ENCODE measurements around the gene ICAM1. TPM values are rescaled to one million over a fixed set of nuclear protein-coding genes. Genes with fewer than 3 reads are reported as not detected.

Gene ICAM1
- total and polyA plus RNA-seq, 2 of the 8 experiments (the other 6 are each of a cell fraction or from before 2014, with no cell fraction given) = 4.0 to 9.4 TPM

DNA sequence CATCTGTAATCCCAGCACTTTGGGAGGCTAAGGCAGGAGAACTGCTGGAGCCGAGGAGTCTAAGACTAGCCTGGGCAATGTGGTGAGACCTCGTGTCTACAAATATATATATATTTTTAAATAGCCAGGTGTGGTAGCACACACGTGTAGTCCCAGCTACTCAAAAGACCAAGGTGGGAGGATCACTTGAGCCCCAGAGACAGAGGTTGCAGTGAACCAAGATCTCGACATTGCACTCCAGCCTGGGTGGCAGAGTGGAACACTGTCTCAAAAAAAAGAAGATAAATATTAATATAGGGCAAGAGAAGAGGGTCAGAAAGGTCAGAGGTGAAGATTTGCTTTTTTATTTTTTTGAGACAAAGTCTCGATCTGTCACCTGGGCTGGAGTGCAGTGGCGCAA is 24.4 kb upstream of the ICAM1 start (continued):
- TF ChIP-seq, protein P1, sequence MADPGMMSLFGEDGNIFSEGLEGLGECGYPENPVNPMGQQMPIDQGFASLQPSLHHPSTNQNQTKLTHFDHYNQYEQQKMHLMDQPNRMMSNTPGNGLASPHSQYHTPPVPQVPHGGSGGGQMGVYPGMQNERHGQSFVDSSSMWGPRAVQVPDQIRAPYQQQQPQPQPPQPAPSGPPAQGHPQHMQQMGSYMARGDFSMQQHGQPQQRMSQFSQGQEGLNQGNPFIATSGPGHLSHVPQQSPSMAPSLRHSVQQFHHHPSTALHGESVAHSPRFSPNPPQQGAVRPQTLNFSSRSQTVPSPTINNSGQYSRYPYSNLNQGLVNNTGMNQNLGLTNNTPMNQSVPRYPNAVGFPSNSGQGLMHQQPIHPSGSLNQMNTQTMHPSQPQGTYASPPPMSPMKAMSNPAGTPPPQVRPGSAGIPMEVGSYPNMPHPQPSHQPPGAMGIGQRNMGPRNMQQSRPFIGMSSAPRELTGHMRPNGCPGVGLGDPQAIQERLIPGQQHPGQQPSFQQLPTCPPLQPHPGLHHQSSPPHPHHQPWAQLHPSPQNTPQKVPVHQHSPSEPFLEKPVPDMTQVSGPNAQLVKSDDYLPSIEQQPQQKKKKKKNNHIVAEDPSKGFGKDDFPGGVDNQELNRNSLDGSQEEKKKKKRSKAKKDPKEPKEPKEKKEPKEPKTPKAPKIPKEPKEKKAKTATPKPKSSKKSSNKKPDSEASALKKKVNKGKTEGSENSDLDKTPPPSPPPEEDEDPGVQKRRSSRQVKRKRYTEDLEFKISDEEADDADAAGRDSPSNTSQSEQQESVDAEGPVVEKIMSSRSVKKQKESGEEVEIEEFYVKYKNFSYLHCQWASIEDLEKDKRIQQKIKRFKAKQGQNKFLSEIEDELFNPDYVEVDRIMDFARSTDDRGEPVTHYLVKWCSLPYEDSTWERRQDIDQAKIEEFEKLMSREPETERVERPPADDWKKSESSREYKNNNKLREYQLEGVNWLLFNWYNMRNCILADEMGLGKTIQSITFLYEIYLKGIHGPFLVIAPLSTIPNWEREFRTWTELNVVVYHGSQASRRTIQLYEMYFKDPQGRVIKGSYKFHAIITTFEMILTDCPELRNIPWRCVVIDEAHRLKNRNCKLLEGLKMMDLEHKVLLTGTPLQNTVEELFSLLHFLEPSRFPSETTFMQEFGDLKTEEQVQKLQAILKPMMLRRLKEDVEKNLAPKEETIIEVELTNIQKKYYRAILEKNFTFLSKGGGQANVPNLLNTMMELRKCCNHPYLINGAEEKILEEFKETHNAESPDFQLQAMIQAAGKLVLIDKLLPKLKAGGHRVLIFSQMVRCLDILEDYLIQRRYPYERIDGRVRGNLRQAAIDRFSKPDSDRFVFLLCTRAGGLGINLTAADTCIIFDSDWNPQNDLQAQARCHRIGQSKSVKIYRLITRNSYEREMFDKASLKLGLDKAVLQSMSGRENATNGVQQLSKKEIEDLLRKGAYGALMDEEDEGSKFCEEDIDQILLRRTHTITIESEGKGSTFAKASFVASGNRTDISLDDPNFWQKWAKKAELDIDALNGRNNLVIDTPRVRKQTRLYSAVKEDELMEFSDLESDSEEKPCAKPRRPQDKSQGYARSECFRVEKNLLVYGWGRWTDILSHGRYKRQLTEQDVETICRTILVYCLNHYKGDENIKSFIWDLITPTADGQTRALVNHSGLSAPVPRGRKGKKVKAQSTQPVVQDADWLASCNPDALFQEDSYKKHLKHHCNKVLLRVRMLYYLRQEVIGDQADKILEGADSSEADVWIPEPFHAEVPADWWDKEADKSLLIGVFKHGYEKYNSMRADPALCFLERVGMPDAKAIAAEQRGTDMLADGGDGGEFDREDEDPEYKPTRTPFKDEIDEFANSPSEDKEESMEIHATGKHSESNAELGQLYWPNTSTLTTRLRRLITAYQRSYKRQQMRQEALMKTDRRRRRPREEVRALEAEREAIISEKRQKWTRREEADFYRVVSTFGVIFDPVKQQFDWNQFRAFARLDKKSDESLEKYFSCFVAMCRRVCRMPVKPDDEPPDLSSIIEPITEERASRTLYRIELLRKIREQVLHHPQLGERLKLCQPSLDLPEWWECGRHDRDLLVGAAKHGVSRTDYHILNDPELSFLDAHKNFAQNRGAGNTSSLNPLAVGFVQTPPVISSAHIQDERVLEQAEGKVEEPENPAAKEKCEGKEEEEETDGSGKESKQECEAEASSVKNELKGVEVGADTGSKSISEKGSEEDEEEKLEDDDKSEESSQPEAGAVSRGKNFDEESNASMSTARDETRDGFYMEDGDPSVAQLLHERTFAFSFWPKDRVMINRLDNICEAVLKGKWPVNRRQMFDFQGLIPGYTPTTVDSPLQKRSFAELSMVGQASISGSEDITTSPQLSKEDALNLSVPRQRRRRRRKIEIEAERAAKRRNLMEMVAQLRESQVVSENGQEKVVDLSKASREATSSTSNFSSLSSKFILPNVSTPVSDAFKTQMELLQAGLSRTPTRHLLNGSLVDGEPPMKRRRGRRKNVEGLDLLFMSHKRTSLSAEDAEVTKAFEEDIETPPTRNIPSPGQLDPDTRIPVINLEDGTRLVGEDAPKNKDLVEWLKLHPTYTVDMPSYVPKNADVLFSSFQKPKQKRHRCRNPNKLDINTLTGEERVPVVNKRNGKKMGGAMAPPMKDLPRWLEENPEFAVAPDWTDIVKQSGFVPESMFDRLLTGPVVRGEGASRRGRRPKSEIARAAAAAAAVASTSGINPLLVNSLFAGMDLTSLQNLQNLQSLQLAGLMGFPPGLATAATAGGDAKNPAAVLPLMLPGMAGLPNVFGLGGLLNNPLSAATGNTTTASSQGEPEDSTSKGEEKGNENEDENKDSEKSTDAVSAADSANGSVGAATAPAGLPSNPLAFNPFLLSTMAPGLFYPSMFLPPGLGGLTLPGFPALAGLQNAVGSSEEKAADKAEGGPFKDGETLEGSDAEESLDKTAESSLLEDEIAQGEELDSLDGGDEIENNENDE (IDR thresholded peaks at IDR 0.05; ENCODE audit: insufficient replicate concordance, low read length) = no peak
- TF ChIP-seq, protein P2, sequence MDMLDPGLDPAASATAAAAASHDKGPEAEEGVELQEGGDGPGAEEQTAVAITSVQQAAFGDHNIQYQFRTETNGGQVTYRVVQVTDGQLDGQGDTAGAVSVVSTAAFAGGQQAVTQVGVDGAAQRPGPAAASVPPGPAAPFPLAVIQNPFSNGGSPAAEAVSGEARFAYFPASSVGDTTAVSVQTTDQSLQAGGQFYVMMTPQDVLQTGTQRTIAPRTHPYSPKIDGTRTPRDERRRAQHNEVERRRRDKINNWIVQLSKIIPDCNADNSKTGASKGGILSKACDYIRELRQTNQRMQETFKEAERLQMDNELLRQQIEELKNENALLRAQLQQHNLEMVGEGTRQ (IDR thresholded peaks at IDR 0.05; ENCODE audit: low read length) = no peak
- no peak for TF ChIP-seq CBX5 (IDR thresholded peaks at IDR 0.05; ENCODE audit: low read depth, low read length)
- no peak for TF ChIP-seq SIX5 (IDR thresholded peaks at IDR 0.05; ENCODE audit: low read depth, low read length)
- no peak for TF ChIP-seq SUZ12 (IDR thresholded peaks at IDR 0.05; ENCODE audit: low read length)
- no peak for TF ChIP-seq EZH2 (IDR thresholded peaks at IDR 0.05; ENCODE audit: low read depth, low read length, severe bottlenecking)
- no peak for TF ChIP-seq POU5F1 (IDR thresholded peaks at IDR 0.05; ENCODE audit: low read depth, low read length)

All from H1 (cell line).